BE2C (cell line): Measurements from ENCODE around the gene ALDH5A1.
A peak's percentile ranks its signal among the peaks of the same experiment; 100 is the strongest.

Source experiments
- DNase-seq: peaks from one replicate; pipeline ENCODE4 v3.0.0-alpha.2; 2020
- H3K27me3 ChIP-seq: fragments of 250-450 bp; sonication (Bioruptor Pico); 2 replicates; pipeline ENCODE4 v1.5.1; 2020; ENCODE audit warnings: mild to moderate bottlenecking
- H3K36me3 ChIP-seq: fragments of 250-450 bp; sonication (Bioruptor Pico); 2 replicates; pipeline ENCODE4 v1.5.1; 2020; ENCODE audit warnings: mild to moderate bottlenecking
- H3K4me1 ChIP-seq: fragments of 250-450 bp; sonication (Bioruptor Pico); 2 replicates; pipeline ENCODE4 v1.5.1; 2020
- H3K4me3 ChIP-seq: 2 replicates; pipeline ENCODE4 v1.5.1; 2011; ENCODE audit warnings: low read depth, low read length
- H3K9me3 ChIP-seq: fragments of 250-450 bp; sonication (Bioruptor Pico); 2 replicates; pipeline ENCODE4 v1.5.1; 2020
- TF ChIP-seq, protein P1 (sequence below): IDR thresholded peaks from 2 replicates; pipeline ENCODE4 v1.5.1; 2012; ENCODE audit warnings: mild to moderate bottlenecking, low read depth, low read length

ALDH5A1 gene

GRCh38 chr6:24513602-24514001, 18.8 kb downstream of the ALDH5A1 start:
- Histone ChIP-seq H3K27me3 (no peaks in the 10 kb centered on the region), H3K4me3 (no peak overlapping the region), H3K9me3 (no peaks in the 10 kb centered on the region), H3K4me1 (no peaks in the 10 kb centered on the region), H3K36me3 (no peaks in the 10 kb centered on the region)
- no peak for DNase-seq
- TF ChIP-seq, protein P1, sequence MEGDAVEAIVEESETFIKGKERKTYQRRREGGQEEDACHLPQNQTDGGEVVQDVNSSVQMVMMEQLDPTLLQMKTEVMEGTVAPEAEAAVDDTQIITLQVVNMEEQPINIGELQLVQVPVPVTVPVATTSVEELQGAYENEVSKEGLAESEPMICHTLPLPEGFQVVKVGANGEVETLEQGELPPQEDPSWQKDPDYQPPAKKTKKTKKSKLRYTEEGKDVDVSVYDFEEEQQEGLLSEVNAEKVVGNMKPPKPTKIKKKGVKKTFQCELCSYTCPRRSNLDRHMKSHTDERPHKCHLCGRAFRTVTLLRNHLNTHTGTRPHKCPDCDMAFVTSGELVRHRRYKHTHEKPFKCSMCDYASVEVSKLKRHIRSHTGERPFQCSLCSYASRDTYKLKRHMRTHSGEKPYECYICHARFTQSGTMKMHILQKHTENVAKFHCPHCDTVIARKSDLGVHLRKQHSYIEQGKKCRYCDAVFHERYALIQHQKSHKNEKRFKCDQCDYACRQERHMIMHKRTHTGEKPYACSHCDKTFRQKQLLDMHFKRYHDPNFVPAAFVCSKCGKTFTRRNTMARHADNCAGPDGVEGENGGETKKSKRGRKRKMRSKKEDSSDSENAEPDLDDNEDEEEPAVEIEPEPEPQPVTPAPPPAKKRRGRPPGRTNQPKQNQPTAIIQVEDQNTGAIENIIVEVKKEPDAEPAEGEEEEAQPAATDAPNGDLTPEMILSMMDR: no peak

GRCh38 chr6:24517659-24518543, 23.1 kb downstream of the ALDH5A1 start:
- Histone ChIP-seq H3K4me3 (no peak overlapping the region), H3K9me3 (no peaks in the 10 kb centered on the region), H3K4me1 (peaks cover 2% of the 10 kb centered on the region; the same call in 1 of the 2 replicates), H3K36me3 (no peaks in the 10 kb centered on the region), H3K27me3 (no peaks in the 10 kb centered on the region)
- no peak for DNase-seq
- TF ChIP-seq, protein P1: no peak

GRCh38 chr6:24520929-24521546, 26.3 kb downstream of the ALDH5A1 start:
- Histone ChIP-seq H3K27me3 (no peaks in the 10 kb centered on the region), H3K9me3 (no peaks in the 10 kb centered on the region), H3K36me3 (no peaks in the 10 kb centered on the region), H3K4me1 (peaks cover 2% of the 10 kb centered on the region; the same call in 1 of the 2 replicates), H3K4me3 (no peak overlapping the region)
- TF ChIP-seq, protein P1: peak; percentile 91
- peak; percentile 74 for DNase-seq

- H3K27me3 ChIP-seq: no peaks in the 10 kb centered on the region
- no peak for DNase-seq
- no peaks in the 10 kb centered on the region for H3K9me3 ChIP-seq
- H3K4me1 ChIP-seq: peaks cover 2% of the 10 kb centered on the region; the same call in 1 of the 2 replicates
- no peak overlapping the region for H3K4me3 ChIP-seq
- H3K36me3 ChIP-seq: no peaks in the 10 kb centered on the region
- TF ChIP-seq, protein P1: no peak
Measured at GRCh38 chr6:24522228-24523176, 27.7 kb downstream of the ALDH5A1 start.

DNA sequence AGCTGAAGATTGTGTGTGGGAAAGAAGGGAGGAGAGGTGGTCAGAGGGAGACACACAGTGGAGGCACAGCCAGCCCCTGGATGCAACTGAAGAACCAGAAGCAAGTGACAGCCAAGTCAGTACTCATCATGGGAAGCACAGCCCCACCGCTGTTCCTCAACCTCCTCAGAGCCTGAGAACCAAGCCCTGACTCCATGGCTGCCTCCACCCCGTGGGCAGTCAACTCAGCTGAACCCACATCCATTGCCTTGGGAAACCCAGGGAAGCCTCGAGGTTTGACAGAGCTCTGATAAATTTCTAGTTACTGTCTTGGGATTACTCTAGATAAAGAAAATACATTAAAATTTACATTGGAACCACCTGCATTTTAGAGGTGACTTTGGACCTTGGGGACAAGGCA, 29.6 kb downstream of the ALDH5A1 start:
- Histone ChIP-seq H3K4me1 (peaks cover 2% of the 10 kb centered on the region; the same call in 1 of the 2 replicates), H3K9me3 (no peaks in the 10 kb centered on the region), H3K36me3 (no peaks in the 10 kb centered on the region), H3K4me3 (no peak overlapping the region), H3K27me3 (no peaks in the 10 kb centered on the region)
- TF ChIP-seq, protein P1: no peak
- no peak for DNase-seq
